HG03045 (cell line): ENCODE results near the gene STK40.

Experiments used
- ATAC-seq: cut with Tn5 transposase; IDR thresholded peaks from one replicate; pipeline ENCODE4 v1.9.1; 2021; ENCODE audit warnings: mild to moderate bottlenecking, moderate library complexity; ENCODE audit not compliant: unreplicated experiment

Gene STK40

DNA sequence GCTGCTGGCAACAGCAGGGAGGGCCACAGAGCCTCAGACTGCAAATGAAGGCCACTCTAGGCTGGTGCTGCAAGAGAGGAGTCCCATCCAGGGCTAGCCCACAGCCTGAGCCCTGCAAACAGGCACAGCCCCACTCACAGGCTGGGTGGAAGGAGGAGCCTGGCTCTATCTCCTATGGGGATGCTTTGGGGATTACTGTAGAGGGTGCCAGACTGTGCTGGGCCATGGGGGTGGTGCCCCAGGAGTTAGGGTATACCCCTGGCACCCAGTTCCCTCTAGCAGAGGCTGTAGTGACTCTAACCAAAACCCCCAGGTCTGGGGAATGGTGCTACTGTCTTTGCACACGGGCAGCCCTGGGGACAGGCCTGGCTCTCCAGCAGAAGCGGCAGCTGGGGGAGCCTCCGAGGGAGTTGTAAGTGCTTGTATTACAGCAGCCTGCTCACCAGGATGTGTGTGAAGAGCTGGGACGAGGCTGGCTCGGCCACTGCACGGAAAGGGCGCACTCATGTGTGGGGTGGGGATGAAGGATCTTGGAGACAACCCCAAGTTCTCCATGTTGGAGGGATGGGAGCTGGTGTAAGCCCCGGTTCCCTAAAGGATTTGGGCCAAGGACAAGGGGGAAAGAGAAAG is 38.9 kb downstream of the STK40 start:
- ATAC-seq: no peak

DNA sequence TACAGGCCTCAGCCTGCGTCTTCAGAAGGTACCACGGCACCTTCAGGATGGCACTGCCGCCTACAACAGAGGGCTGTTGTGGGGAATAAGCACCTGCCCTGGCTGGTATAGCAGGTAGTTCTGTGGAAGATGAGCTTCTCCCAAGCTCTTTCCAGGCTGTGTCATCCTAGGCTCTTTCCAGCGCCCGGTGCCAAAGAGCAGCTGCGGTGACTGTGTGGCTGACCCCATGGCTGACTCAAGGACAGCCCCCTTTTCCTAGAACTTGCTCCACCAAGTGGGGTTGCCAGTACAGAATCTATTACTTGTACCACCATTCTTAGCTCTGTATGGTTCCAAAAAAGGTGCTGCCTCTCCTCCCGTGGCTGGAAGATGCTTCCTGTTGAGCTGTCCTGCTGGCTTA is 40.4 kb downstream of the STK40 start:
- no peak for ATAC-seq

DNA sequence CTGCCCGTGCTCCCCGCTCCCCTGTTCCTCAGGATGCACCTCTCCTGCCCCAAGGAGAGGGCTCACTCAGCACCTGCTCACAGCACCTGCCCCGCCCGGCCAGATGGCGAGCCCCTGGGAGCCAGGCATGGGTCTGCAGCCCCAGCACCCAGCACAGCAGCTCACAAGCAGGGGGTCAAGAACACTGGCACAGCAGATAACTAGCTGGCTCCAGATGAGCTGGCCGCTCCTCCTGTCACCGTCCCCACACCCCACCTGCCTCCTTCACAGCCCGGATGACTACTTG is 41.4 kb downstream of the STK40 start:
- no peak for ATAC-seq

DNA sequence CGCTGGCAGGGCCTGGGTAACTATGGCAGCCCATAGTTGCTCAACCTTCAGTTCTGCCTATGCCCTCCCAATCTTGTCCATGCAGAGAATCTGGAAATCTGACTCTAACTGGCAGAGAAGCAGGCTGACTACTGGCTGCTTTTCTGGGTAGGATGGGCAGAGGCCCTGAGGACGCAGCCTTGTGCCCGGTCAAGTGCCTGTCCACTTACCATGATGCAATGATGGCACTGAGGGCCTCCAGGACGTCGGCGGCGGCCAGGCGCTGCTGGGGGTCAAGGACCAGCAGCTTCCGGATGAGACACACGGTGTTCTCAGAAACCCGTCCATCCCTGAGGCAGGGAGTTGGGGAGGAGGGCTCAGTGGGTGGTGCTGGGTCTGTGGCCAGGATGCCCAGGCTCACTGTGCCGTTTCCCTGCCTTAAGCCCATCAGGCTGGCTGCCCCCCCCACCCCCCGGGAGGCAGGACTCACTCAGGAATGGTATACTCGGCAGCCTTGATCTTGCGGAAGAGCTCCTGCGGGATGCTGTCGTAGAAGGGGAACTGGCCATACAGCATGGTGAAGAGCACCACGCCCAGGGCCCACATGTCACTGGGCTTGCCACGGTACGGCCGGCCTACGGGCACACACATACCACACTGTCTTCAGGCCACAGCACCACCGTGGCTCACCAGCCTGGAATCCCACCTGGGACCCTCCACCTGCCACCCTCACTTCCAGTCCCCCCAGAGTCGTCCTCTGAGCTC is 41.9 kb downstream of the STK40 start:
- no peak for ATAC-seq

DNA sequence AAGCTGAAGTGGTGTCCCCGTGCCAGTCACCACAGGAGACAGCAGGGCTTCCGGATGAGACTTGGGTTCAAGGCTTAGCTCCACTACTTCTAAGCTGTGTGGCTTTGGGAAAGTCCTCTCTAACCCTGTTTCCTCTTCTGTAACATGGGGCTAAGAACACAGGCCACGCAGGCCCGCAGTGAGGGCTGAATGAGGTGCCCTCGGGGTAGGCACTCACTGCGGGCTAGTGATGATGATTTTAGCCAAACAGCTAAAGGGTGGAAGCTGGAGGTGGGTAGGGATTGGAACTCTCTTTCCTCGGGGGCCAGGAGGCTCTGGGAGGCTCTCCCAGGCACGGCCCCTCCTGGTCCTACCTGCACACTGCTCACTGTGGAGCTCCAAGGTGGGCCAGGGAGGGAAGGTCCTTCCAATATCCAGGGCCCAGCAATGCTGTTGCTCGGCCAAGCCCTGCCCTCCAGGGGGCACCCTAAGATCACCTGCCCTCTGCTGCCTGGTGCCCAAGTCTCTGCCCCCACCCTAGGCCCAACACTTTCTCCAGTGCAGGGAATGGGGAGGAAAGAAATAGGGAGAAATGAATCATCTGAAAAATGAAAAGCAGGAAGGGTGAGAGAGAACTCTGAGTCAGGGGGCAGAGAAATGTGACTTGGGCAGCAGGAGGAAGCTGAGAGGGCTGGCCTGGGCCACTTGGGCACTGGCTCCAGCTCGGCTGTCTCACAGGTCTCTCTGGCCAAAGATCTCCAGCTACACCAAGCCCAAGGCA is 43.1 kb downstream of the STK40 start:
- ATAC-seq: no peak

DNA sequence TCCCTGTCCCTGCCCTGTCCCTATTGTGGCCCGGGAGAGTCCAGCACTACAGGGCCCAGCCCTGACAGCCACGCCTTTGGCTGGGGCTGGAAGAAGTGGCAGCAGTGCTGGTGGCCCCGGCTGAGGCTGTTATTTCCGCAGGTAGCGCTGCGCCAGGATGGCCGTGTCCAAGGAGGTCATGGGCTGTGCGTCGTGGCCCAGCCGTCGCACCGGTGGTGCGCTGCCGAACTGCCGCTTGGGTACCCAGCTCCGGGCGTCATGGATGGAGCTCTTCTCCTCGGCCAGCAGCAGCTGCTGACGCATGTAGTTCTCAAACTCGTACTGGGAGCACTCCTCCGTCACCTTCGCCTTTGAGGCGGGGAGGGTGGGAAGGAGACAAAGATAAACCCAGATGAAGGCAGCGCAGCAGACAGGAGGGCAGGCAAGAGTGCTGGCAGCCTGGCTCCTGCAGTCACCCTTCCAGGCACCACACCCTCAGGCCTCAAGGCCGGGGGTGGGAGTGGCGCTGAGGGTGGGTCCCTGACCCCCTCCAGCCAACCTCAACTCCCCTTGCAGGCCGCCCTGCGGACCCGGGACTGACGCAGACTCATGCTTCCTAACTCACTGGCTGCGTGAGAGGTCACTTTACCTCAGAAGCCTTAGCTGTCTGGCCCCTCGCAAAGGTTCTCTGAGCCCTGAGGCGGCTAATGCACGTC is 44.0 kb downstream of the STK40 start:
- ATAC-seq: no peak

DNA sequence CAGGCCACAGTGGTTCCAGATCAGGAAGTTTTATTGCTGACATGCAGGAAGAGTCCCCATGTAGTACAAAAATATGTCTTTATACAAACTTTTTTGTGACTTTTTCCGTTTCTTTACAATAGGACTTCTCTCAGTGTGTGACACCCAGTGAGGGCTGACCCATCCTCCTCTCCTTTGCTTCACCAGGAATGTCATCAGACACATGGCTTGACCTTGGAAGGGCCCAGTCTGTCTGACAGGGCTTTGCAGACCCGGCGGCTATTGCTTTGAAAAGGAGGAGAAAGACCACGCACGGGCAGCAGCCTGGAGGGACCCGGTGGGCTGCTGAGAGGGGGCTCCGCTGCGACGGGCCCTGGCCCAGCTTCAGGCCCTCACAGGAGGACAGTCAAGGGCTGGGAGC is 46.1 kb downstream of the STK40 start:
- no peak for ATAC-seq

DNA sequence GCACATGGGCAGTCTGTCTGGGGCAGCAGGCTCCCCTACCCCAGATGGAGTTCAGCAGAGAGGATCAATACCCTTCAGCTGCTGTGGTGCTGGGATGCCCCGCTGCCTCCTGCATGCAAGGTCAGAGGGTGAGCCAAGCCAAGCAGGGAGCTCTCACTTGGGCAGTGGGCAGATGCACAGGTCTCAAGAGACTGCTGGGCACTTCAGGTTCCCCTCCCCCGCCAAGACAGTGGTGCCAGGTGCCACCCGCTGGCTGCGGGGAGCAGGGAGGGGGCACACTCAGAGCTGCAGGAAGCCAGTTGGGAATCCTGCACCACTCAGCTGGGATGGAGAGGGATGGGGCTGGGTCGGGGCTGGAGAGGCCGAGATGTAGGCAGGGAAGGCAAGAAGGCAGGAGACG is 46.5 kb downstream of the STK40 start:
- no peak for ATAC-seq

DNA sequence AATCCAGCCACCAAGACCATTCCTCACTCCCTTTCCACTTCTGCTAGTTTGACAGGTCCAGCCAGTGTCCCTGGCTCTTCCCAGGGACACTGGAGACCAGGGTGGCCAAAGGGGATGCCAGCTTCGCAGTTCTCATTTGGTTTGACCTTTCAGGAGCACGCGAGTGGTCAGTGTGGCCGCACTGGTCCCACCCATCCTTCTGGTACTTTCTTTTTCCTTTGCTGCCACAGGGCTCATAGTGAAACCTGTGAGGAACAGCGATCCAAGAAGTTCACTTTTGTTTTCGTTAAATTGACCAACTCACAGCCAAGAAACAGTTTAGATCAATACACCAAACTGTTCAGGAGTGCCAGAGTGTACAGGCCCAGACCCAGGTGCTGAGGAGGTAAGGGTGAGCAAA is 47.9 kb downstream of the STK40 start:
- no peak for ATAC-seq

DNA sequence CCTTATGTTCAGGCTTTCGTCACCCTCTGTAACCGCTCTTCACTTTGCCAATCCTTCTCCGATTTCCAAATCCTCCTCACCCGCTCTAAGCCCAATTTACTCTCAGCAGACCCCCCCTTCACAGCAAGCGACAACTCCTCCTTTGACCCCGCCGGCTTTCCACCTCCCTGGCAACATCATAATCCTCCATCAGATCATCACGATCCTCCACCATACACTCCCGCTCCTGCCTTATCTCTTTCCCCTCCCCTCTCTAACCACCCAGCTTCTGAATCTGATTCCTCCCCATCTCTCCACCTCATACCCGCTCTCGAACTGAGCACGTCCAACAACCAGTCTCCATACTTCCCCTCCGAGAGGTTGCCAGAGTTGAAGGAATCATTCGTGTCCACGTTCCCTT is 54.8 kb downstream of the STK40 start:
- no peak for ATAC-seq

DNA sequence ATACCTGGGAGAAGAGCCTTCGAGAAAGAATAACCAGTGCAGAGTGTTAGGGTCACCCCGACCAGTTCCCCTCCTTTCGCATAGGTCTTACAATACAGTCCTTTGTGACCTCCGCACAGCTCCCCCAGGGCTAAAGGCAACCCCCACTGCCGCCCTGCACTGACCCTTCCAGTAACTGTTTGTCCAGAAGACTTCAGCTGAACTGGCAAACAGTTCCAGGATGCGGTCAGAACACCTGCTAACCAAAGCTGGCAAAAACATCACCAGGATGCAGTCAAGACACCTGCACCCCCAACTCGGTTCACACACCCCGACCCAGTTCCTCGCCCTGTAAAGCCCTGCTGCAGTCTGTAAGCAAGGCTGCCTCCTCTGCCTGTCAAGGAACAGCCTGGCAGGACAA is 55.9 kb downstream of the STK40 start:
- no peak for ATAC-seq

DNA sequence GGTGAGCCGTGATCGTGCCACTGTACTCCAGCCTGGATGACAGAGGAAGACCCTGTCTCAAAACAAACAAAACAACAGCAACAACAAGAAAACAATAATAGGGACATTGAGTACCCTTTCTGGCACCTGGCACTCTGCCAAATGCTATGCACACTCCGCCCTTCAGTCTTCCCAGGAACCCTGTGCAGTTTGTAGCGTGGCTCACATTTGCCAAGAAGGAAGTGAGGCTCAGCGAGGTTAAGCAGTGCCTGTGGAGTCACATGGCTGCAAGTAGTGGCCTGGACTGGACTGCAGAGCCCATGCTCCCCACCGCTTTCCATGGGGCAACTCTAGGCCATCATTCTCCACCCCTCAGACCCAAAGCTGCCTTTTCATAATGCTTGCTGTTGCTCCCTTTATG is 57.0 kb downstream of the STK40 start:
- ATAC-seq: no peak

DNA sequence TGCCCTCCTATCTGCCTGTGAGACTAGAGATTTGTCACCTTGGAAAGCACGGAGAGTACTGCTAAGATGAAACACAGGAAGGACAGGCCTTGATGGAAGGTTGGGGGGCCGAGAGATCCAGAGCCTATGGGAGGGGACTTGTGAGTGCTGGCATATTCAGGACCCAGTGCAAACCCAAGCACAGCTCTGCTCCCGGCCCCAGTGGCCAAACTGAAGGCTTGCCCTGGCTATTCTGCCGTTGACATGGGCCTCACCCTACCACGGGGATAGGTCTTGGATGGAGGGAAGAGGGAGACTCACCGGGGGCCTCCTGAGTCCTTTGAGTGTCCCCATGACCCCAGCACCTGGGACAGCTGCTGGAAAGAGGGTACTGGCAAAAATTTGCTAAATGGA is 57.6 kb downstream of the STK40 start:
- ATAC-seq: no peak

DNA sequence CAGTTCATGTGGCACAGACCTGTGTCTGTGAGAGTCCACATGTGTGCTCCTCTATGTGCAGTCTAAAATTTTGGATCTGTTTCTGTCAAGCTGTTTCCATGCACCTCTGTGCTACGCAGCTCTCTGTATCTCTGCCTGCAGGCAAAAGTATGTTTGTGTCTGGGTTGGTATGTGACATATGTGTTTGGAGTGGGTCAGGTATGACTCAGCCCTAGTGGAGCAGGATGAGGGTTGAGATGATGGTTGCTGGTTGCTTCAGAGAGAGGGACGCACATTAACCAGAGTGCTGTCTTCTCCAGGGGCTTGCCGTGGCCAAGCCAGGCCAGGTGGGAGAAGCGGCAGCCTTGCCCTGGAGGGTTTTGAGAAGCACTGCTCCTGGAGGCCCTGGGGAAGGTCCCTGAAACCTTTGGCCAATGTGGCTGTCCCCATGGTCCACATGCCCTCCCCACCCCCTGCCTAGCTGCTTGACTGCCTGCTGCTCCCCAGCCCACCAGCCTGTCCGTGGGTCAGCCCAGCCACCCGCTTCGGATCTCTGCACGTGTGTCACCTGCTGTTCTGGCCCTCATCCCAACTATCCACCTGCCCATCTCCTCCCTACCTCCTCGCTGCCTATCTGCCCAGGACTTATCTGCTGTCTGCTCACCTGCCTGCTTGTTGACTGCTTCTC is 58.2 kb downstream of the STK40 start:
- no peak for ATAC-seq

DNA sequence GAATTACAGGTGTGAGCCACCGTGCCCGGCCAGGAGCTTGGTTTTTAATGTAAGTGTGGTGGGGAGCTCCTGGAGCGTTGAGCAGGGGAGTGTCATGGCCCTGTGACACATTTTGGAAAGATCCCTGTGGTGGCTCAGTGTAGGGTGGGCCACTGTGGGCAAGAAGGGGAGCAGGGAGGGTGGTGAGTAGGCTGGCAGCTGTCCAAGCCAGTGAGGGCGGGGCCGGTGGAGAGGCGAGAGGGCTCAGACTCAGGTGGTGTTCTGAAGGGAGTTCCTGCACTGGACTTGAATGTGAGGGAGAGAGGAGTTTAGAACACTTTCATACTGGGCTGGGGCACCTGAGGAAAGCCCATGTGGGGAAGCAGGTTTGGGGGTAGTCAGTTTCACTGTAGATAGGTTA is 59.2 kb downstream of the STK40 start:
- ATAC-seq: no peak

DNA sequence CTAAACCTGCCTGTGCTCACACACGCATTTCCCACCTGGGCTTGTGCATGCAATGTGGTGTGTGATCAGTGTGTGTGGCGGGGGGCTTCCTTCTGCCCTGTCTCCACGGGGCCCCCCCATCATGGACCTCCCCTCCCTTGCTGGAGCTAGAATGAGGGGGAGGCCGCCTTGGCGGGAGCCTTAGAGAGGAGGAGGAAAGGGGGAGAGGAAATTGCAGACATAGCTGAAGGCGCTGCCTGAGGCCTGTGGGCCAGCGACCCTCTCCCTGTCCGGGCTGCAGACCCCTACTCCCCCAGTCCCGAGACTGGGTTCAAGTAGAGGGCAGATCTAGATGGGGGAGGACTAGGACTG is 61.4 kb downstream of the STK40 start:
- ATAC-seq: no peak

DNA sequence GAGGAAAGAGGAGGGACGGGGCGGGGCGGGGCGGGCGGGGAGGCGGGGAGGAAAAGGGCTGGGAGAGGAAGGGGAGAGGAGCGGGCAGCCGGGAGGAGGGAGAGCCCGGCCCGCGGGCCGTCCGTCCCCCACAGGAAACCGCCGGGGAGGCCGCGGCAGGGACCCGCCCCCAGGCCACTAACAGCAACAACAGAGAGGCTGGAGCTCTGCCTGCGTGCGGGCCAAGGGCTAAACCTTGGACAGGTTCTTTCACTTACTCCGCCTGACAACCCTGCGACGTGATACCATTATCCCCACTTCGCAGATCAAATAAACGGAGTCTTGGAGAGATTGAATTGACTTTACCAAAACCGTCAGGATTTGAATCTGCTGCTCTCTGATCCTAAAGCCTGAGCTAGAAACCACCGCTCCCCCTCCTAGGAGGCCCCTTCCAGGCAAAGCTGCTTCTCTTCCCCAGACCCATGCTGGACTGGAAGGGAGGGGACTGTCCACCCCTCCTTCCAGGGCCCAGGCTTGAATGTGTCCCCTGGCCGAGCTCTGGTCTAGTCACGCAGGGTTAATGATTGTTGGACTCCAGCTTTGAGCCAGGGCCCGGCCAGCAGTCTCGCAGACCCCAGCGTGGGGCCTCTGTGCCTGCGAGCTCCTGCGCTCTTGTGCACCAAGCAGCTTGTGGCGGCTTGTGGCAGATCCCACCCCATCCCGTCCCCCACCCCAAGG is 61.9 kb downstream of the STK40 start, which contains the start of gene EVA1B:
TSS of gene EVA1B (minus strand) at position 10 of the 717 bp plus-strand sequence. CDS start 608 bp downstream, outside the sequence.
- ATAC-seq: peak; percentile 35

DNA sequence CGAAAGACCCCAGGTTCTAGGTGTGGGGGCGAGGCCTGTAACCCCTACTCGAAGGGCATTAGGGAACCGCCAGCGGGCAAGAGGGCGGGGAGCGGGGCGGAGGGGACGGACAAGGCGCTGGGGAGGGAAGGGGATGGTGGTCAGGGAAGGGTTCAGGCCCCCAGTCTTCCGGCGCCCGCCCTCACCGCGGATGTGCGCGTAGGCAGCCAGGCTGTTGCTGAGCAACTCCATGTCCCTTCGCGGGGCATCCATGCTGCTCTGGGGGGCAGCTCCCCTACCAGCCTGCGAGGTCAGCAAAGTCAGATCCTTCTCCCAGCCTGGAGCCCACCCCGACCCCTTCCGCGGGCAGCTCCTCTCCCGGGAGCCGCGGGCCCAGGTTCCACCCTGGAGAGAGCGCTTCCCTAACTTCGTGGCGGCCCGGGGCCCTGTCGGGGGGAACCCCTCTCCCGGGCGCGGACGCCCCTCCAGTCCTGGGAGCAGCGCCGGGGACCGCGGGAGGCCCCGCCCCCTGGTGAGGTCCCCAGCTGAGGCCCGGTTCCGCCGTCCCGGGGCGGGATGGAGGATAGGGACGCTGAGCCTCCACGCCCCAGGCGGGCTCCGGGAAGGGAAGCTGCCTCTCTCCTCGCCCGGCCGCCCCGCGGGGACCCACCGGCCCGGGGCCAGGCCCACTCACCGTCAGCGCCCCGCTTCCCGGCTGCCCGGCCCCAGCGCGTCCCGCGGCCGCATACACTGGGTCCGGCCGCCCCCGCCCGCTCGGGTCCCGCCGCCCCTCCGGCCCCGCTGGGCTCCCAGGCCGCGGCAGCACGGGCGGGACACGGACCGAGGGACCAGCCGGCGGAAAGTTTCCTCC is 62.7 kb downstream of the STK40 start:
- ATAC-seq: peak; percentile 35

DNA sequence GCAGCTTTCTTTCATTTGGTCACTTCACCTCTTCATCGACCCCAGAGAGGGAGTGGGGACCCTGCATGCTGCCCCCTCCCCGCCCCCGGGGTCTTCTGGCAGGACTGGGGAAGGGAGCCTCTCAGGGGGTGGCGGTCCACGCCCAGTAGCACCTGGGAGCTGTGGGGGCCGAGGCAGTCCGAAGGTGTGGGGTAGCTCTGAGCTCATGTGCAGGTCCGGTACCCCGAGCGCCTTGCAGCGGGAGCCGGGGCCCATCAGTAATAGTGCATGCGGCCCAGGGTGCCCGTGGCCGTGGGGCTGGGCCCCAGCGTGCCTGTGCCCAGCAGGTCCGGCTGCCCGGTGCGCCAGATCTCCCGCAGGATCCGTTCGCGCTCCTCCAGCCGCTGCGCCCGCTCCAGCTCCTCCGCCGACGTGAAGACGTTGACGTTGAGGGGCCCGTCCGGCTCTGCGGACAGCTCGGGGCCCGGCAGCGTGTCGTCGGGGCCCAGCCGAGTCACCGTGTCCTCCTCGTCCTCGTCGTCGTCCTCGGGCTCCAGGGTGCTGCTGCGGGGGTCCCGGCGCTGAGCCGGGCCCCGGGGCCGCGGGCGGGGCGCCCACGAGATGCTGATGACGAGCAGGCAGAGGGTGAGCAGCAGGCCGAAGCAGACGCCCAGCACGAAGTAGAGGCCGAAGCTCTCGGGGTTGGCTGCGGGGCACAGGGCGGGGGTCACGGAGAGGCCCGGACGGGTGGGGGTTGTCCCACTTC is 63.5 kb downstream of the STK40 start:
- ATAC-seq: no peak
